Natural killer cell treated with Interleukin-12 subunit alpha and Interleukin-12 subunit beta and Interleukin-15 and Interleukin-18, amount 100 ng/mL, for 72 hours (primary cell): Measurements from ENCODE around the gene PAPPA2. TPM values are rescaled to one million over a fixed set of nuclear protein-coding genes. Genes with fewer than 3 reads are reported as not detected.

ENCODE experiments used
- ATAC-seq, 2 donors: fragments of 150-1000 bp; cut with Tn5 transposase in 1 of 2; sonication (Bioruptor Pico), chemical (Tn5 transposase) in 1 of 2; 2 replicates each; pipeline ENCODE4 v1.10.0; 2021
- DNase-seq: peaks from one replicate; pipeline ENCODE4 v3.0.0; 2022; ENCODE audit warnings: low spot score
- H3K27ac Mint-ChIP-seq, 2 donors: 1 replicate in 1 of 2; 2 replicates in 1 of 2; pipeline ENCODE4 v1.8.0; 2022; ENCODE audit warnings: mixed read lengths in 2 of 2, mild to moderate bottlenecking in 1 of 2, moderate library complexity in 1 of 2
- H3K27me3 Mint-ChIP-seq, 2 donors: 1 replicate in 1 of 2; 2 replicates in 1 of 2; pipeline ENCODE4 v1.8.0; 2022; ENCODE audit warnings: mixed read lengths in 2 of 2
- H3K36me3 Mint-ChIP-seq: one replicate; pipeline ENCODE4 v1.8.0; 2022; ENCODE audit warnings: mixed read lengths
- H3K4me1 Mint-ChIP-seq, 2 donors: 1 replicate in 1 of 2; 2 replicates in 1 of 2; pipeline ENCODE4 v1.8.0; 2022; ENCODE audit warnings: low read depth in 2 of 2, mixed read lengths in 2 of 2, mild to moderate bottlenecking in 1 of 2
- H3K4me3 Mint-ChIP-seq: one replicate; pipeline ENCODE4 v1.8.0; 2022; ENCODE audit warnings: mixed read lengths
- H3K9me3 Mint-ChIP-seq: 2 replicates; pipeline ENCODE4 v1.8.0; 2022; ENCODE audit warnings: mixed read lengths
- total RNA-seq, 2 donors: library from RNA; stranded (reverse); gene quantifications; one replicate each; pipeline ENCODE4 v1.2.3, GENCODE V29; 2022

PAPPA2 gene
- total RNA-seq, 2 donors from 2014 or later = 0.10 TPM; not detected in 1

DNA sequence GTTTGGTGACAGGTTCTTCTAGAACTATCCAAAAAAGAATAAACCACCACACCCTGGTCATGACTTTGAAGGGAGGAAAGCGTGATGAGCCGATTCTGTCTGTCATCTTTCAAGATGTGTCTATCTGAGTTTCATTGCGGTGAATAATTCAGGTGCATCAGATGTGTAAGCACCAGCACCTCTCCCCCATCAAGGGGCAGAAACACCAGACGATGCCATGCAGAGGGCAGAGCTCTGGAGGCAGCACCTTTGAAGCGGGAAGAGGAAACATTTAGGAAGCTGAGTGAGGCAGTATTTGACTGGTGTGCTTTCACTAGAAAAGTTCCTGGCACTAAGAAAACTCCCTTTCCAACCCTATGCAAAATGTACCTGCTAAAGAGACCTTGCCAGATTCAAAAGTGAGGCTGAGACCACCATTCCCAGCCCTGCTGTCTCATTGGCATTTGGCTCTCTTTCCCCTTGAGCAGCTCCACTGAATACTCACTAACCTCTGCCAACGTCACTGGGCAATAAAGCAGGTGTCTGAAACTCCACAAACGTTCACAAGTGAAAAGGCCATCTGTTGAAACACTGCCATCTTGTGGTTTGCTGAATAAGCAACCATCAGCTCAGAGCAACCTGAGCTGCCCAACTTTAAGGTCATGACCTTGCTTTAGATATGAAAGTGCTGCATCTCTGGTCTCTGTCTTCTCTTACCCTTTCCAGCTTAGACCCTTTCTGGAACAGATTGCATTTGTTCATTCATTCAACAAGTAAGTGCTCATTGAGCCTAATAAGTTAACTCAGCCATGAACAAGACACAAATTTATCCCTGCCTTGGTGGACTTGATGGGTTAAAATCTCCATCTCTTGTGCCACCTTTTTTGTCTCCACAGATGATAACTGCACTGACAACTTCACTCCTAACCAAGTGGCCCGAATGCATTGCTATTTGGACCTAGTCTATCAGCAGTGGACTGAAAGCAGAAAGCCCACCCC is 228.6 kb downstream of the PAPPA2 start:
- no peaks in the 10 kb centered on the region for H3K36me3 Mint-ChIP-seq
- ATAC-seq (no peak), DNase-seq (no peak)
- no peaks in the 10 kb centered on the region for H3K9me3 Mint-ChIP-seq
- no peaks in the 10 kb centered on the region for H3K27me3 Mint-ChIP-seq
- no peak overlapping the region for H3K4me3 Mint-ChIP-seq
- H3K4me1 Mint-ChIP-seq = no peaks in the 10 kb centered on the region
- no peak overlapping the region for H3K27ac Mint-ChIP-seq

DNA sequence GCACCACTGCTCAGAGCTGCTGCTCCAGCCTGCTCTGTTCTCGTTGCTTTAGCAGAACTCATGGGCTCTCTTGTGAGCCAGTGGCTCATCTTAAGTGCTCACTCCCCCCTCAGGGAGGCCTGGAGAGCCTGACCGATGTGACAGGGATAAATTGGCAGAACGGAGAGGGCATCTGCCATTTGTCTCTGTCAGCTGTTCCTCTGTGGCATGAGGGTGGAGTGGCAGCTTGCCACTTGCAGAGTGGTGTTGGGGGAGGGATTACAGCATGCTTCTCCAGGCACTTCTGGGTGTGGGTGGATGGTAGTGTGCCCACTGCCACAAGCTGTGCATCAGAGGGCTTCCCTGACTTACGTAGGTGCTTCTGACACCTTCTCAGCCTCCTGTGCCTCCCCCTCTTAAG is 229.5 kb downstream of the PAPPA2 start:
- ATAC-seq (no peak), DNase-seq (no peak)
- Mint-ChIP-seq H3K27ac (no peak overlapping the region), H3K27me3 (no peaks in the 10 kb centered on the region), H3K36me3 (no peaks in the 10 kb centered on the region), H3K4me1 (no peaks in the 10 kb centered on the region), H3K9me3 (no peaks in the 10 kb centered on the region), H3K4me3 (no peak overlapping the region)

DNA sequence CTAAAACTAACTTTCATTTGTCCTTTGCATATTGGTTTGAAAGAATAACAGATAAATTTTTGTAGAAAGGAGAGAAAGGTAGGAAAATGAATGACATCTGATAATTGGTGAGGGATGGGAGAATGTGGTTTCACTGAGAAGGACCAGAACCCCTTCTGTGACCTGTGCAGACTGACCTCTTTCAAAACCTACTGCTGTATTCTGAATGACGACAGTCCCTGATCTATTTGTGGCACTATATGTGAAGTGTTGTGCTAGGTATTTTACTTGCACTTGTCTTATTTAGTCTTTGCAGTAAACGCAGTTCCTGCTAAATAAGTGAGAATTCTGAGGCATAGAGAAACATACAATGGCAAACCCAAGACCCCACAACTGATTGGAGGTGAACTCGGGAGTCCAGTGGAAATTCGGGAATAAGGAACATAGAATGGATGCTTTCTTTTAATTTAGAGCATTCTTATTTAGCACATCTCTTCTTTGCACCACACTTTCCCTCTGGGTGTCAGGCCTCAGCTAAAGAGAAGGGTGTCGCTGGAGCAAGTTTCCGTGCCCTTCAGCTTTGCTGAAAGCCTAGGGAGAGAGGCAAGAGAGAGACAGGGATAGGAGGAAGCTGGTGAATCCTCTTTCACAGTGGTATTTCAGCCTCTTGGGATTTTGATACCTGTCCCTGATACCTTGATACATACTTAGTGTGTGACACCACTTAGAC is 230.2 kb downstream of the PAPPA2 start:
- Mint-ChIP-seq H3K9me3 (no peaks in the 10 kb centered on the region), H3K27ac (no peak overlapping the region), H3K4me3 (no peak overlapping the region), H3K36me3 (no peaks in the 10 kb centered on the region), H3K27me3 (no peaks in the 10 kb centered on the region), H3K4me1 (no peaks in the 10 kb centered on the region)
- ATAC-seq (no peak), DNase-seq (no peak)

DNA sequence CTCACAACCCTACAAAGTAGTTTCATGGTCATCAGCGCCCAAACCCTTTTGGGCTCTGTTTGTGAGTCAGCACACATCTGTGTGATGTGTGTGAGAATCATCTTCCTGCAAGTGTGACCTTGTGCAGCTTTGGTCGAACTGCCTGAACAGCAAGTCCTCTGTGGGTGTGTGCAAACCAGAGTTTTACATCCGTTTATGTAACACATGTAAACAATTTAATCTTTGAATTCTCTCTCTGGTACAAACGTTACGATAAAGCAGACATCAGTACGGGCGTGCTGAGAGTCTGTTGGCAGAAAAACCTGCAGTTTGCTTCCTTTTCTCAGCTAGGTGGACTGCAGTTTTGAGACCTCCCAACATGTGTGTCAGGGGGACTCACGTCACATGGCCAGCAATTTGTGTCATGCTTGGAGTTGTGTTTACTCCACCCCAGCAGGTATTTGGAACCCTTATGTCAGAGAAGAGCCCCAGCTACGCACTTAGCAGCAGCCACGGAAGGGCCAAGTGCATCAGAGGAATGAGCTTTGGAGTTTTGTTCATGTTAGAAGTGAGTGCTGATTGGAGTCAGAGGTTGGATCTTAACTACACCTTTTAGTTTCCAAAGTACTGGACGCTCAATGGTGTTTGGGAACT is 230.8 kb downstream of the PAPPA2 start:
- Mint-ChIP-seq H3K36me3 (no peaks in the 10 kb centered on the region), H3K9me3 (no peaks in the 10 kb centered on the region), H3K27me3 (no peaks in the 10 kb centered on the region), H3K27ac (no peak overlapping the region), H3K4me3 (no peak overlapping the region), H3K4me1 (no peaks in the 10 kb centered on the region)
- ATAC-seq = no peak
- no peak for DNase-seq

DNA sequence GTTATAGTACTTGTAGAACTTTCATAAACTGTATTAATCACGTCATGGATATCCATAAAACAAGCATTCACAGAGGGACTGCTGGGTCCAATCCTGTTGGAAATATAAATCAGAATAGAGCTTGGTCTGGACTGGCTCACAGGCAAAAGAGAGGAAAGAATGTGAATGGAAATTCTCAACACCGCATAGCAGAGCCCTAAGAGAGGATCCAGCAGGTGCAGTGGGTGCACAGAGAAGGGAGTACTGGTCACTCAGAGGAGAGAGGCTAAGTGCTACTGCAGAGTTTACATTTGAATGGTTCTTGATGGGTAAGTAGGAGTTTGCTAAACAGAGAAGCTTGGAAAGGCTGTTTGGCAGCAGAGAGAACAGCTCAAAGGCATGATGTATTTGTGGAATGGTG is 231.7 kb downstream of the PAPPA2 start:
- Mint-ChIP-seq H3K9me3 (no peaks in the 10 kb centered on the region), H3K4me1 (no peaks in the 10 kb centered on the region), H3K27ac (no peak overlapping the region), H3K4me3 (no peak overlapping the region), H3K36me3 (no peaks in the 10 kb centered on the region), H3K27me3 (no peaks in the 10 kb centered on the region)
- DNase-seq (no peak), ATAC-seq (no peak)

DNA sequence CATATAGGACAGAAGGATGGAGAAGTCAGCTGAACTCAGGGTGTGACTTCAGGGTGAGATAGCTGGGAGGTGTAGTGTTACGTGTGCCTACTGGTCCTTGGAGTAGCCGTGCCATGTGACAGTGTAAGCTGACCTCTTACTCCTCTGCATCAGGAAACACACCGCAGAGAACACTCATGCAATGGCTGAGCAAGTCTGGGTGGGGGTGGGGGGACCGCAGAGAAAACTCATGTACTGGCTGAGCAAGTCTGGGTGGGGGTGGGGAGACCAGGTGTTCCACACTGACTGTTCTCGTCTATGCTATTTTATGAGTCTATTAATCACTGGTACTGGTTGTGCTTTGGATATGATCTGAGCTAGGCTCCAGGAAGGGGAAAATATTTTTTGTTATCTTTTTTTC is 233.1 kb downstream of the PAPPA2 start:
- ATAC-seq = no peak
- no peak overlapping the region for H3K4me3 Mint-ChIP-seq
- no peaks in the 10 kb centered on the region for H3K27me3 Mint-ChIP-seq
- H3K36me3 Mint-ChIP-seq = no peaks in the 10 kb centered on the region
- DNase-seq = no peak
- no peak overlapping the region for H3K27ac Mint-ChIP-seq
- H3K9me3 Mint-ChIP-seq = no peaks in the 10 kb centered on the region
- no peaks in the 10 kb centered on the region for H3K4me1 Mint-ChIP-seq

DNA sequence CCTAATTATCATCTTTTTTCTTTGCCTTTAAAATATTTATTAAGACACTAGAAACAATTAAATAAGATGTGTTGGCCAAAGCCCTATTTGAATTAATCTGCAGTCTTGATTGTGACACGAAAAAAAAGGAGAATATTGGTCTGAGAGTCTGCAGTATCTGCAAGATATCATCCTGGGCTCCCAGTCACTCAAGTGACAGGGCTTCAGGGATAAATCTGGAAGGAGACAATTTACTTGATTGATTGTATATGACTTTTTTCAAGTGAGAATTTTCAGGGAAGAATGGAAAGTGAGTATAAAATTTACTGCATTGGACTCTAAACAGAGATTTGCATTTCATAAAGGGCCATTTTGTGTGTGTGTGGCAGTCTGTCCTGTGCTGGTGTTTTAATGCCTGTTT is 233.7 kb downstream of the PAPPA2 start:
- Mint-ChIP-seq H3K27ac (no peak overlapping the region), H3K9me3 (no peaks in the 10 kb centered on the region), H3K36me3 (no peaks in the 10 kb centered on the region), H3K4me1 (no peaks in the 10 kb centered on the region), H3K4me3 (no peak overlapping the region), H3K27me3 (no peaks in the 10 kb centered on the region)
- DNase-seq (no peak), ATAC-seq (no peak)

DNA sequence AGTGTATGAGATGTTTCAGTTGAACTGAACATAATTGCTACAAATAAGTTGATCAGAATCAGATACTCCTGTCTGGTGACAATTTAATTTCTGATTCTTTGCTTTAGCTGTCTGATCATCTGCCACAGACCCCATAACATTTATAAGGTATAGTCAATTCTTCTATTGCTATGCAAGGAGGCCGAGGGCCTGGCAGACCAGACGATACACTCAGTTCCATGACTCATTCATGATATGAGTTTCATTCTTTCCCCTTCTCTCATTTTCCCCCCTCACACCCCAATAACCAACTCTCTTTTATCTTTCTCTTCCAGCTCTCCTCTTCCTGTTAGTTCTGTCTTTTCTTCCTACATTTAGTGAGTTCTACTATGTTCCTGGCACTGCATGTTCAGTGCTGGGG is 236.8 kb downstream of the PAPPA2 start:
- H3K4me3 Mint-ChIP-seq = no peak overlapping the region
- DNase-seq (no peak), ATAC-seq (no peak)
- H3K27me3 Mint-ChIP-seq = no peaks in the 10 kb centered on the region
- no peak overlapping the region for H3K27ac Mint-ChIP-seq
- no peaks in the 10 kb centered on the region for H3K9me3 Mint-ChIP-seq
- no peaks in the 10 kb centered on the region for H3K4me1 Mint-ChIP-seq
- H3K36me3 Mint-ChIP-seq = no peaks in the 10 kb centered on the region

DNA sequence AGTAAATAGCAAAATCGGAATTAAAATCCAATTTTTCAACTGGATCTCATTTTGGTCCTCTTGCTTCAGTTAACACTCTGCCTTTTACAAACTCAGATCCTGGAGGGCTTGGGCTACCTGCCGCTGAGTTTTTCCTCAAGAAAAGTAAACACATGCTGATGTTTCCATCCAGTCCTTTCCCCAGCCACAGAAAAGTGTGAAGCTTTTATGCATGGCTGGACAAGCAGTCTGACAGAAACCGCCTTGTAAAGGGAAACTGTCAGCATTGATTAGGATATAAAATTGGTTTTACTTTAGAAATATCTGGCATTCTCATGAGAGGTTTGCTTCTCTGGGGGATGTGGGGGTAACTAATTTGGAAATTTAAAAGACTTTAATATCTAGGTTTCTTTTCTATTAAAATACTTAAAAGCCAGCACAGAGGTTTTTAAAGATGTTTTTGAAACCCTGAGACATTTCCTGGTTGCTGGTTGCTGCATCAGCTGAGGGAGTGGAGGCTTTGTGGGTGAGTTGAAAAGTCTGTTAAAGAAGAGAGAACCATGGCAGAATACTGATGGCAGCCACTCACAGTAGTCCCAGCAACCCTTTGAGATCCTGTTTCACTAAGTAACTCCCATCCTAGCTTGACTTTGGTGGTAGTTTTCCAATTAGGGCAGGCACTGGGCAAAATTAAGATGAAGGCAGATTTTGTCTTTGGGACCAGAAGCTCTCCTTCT is 238.3 kb downstream of the PAPPA2 start:
- ATAC-seq = no peak
- H3K27me3 Mint-ChIP-seq = no peaks in the 10 kb centered on the region

DNA sequence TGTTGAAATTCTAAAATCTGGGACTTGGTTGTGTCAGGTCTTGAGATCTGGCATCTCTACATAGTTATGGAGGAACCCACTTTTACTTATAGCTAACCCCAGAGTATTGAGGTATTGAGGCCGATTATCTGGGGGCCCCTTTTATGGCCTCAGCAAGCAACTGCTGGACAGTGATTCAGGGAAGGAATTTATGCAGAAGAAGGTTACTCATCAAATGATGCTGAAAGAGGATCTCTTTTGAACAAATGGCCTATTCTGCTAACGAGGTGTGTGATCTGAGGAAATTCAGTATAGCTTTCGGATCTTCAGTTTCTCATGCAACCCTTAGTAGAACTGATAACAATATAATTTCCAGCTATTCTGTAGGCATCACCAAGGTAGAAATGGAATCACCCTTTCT is 239.9 kb downstream of the PAPPA2 start:
- Mint-ChIP-seq H3K4me3 (no peak overlapping the region), H3K4me1 (no peaks in the 10 kb centered on the region), H3K9me3 (peaks cover 2% of the 10 kb centered on the region), H3K27me3 (no peaks in the 10 kb centered on the region), H3K27ac (no peak overlapping the region), H3K36me3 (no peaks in the 10 kb centered on the region)
- ATAC-seq (no peak), DNase-seq (no peak)

More for the DNA sequence above, 238.3 kb downstream of the PAPPA2 start:
- Mint-ChIP-seq H3K9me3 (no peaks in the 10 kb centered on the region), H3K27ac (no peak overlapping the region), H3K4me1 (no peaks in the 10 kb centered on the region), H3K36me3 (no peaks in the 10 kb centered on the region), H3K4me3 (no peak overlapping the region)
- no peak for DNase-seq

DNA sequence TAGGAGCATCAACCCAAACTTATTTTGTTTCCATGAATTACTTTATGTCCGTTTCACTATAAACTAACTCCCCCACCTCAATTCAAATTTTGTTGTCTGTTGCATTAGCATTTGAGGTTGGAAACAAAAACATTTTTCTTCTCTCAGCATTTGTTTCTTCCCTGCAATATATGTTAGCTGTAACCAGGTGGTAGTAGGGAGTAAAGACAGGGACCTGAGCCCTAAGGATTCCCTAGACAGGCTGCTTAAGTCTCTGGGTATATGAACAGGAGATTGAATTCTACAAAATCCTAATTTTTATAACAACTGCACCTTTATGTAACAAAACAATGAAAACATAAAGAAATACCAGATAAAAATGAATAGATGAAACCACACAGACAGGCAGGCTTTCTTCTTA is 242.6 kb downstream of the PAPPA2 start:
- H3K4me1 Mint-ChIP-seq = no peaks in the 10 kb centered on the region
- DNase-seq = no peak
- no peaks in the 10 kb centered on the region for H3K36me3 Mint-ChIP-seq

DNA sequence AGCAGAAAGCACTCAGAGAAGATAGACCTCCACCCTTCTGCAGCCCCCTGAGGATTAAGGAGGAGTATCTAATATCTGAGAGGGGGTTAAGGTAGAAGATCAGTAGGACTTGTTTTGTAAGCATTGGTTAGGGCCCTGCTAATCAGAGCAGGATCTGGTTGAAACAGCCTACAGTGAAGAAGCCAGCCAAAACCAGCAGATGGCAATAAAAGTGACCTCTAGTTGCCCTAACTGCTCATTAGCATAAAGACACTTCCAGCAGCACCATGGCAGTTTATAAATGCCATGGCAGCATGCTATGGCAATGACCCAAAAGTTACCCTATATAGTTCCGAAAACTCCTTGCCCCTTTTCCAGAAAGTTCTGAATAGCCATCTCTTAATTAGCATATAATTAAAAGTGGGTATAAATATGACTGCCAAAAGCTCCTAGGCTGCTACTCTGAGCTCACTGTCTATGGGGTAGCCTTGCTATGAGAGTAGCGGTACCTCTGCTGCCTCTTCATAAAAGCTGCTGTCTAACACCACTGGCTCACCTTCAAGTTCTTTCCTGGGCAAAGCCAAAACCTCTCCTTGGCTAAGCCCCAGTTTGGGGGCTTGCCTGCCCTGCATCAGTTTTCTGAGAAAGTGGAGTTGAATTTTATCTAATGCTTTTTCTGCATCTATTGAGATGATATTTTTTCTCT is 254.2 kb downstream of the PAPPA2 start:
- Mint-ChIP-seq H3K27me3 (no peaks in the 10 kb centered on the region), H3K36me3 (no peaks in the 10 kb centered on the region), H3K4me3 (no peak overlapping the region), H3K9me3 (peaks cover 6% of the 10 kb centered on the region), H3K27ac (no peak overlapping the region), H3K4me1 (no peaks in the 10 kb centered on the region)
- ATAC-seq = no peak
- no peak for DNase-seq

More for the DNA sequence above, 242.6 kb downstream of the PAPPA2 start:
- Mint-ChIP-seq H3K9me3 (peaks cover 6% of the 10 kb centered on the region), H3K27me3 (no peaks in the 10 kb centered on the region), H3K27ac (no peak overlapping the region), H3K4me3 (no peak overlapping the region)
- ATAC-seq = no peak

DNA sequence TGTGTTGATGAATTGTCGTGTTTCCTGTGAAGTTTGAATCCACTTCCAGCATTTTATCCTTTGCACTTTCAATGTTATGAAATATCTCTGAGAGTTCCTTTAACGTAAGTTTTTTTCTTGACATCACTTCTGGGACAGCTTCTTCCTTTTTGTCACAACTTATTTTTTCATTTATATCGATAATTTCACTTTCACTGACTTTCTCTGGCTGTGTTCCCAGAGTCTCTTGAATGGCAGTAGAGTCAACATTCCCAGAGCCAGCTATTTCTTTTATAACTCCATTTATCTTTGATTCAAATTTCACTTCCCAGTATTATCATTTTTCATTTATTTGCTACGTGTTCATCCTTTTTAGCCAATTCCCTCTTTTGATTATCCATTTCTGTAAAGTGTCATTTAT is 256.5 kb downstream of the PAPPA2 start:
- Mint-ChIP-seq H3K27ac (no peak overlapping the region), H3K4me1 (no peaks in the 10 kb centered on the region), H3K27me3 (no peaks in the 10 kb centered on the region), H3K36me3 (no peaks in the 10 kb centered on the region), H3K9me3 (peaks cover 6% of the 10 kb centered on the region), H3K4me3 (no peak overlapping the region)
- DNase-seq (no peak), ATAC-seq (no peak)
